RCC 7860 (cell line): ENCODE measurements around the gene CRYBB2.
"Not testable (repeated sequence)": the region's sequence is repeated elsewhere in the genome, so short reads cannot be mapped to it uniquely, and the experiment has no call there.

ENCODE experiments used
- DNase-seq: peaks from one replicate; pipeline ENCODE4 v3.0.0-alpha.2; 2015; ENCODE audit warnings: low spot score
- FAIRE-seq: peaks from 2 replicates; lab custom pipeline; 2012; peaks lifted over from hg19 to GRCh38; lab: Jason Lieb, UNC

The CRYBB2 gene

GRCh38 chr22:25232301-25232700, 12.9 kb downstream of the CRYBB2 start:
- no peak for FAIRE-seq
- no peak for DNase-seq

DNA sequence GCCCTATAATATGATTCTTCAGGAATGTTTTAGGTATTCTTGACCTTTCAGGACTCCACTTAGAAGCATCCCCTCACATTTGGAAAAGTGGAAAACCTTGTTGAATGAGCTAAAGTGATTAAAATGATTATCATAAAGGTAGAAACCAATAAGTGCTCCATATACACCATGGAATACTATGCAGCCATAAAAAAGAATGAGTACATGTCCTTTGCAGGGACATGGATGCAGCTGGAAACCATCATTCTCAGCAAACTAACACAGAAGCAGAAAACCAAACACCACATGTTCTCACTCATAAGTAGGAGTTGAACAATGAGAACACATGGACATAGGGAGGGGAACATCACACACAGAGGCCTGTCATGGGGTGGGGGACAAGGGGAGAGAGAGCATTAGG, 14.3 kb downstream of the CRYBB2 start:
- FAIRE-seq, DNase-seq: not testable (repeated sequence)

- FAIRE-seq, result no peak
Observed at GRCh38 chr22:25235547-25236290, 16.3 kb downstream of the CRYBB2 start.

DNA sequence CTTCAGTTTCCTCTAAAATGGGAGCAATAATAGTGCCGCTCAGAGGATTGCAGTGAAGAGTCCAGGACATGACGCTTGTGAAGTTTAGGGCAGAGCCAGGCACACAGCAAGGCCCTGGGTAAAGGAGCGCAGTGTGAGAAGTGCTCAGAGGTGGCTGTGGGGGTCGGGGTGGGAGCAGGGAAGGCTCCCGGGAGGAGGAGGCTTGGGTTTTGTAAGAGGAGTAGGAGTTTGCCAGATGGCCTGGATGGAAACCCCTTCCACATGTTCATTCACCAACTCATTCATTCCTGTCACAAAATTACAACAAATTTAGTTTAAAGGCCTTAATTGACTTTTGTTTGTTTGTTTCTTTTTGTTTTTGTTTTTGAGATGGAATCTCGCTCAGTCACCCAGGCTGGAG, 17.0 kb downstream of the CRYBB2 start:
- no peak for FAIRE-seq
- DNase-seq, result no peak

More at GRCh38 chr22:25235547-25236290, 16.3 kb downstream of the CRYBB2 start:
- DNase-seq, result peak; percentile 47

GRCh38 chr22:25237503-25237902, 18.1 kb downstream of the CRYBB2 start:
- FAIRE-seq, result no peak
- no peak for DNase-seq

- not testable (repeated sequence) for FAIRE-seq, DNase-seq
Observed at GRCh38 chr22:25238058-25238457, 18.6 kb downstream of the CRYBB2 start.

GRCh38 chr22:25255169-25255568, 35.7 kb downstream of the CRYBB2 start:
- FAIRE-seq, DNase-seq: not testable (repeated sequence)

DNA sequence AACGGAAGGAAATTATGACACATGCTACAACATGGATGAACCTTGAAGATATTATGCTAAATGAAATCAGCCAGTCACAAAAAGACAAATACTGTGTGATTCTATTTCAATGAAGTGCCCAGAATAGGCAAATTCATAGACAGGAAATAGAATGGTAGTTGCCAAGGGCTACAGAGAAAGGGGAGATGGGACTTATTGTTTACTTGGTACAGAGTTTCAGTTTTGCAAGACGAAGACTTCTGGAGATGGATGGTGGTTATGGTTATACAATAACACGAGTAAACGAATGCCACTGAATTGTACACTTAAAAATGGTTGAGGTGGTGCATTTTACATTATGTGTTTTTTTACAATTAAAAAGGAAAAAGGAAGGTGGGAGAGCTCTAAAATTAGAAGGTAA, 48.1 kb downstream of the CRYBB2 start:
- not testable (repeated sequence) for FAIRE-seq

GRCh38 chr22:25268902-25269301, 49.5 kb downstream of the CRYBB2 start:
- DNase-seq, FAIRE-seq: not testable (repeated sequence)

More for the DNA sequence above, 48.1 kb downstream of the CRYBB2 start:
- not testable (repeated sequence) for DNase-seq

- not testable (repeated sequence) for FAIRE-seq, DNase-seq
Observed at GRCh38 chr22:25270061-25270460, 50.6 kb downstream of the CRYBB2 start.

GRCh38 chr22:25273231-25273630, 53.8 kb downstream of the CRYBB2 start:
- not testable (repeated sequence) for FAIRE-seq, DNase-seq

DNA sequence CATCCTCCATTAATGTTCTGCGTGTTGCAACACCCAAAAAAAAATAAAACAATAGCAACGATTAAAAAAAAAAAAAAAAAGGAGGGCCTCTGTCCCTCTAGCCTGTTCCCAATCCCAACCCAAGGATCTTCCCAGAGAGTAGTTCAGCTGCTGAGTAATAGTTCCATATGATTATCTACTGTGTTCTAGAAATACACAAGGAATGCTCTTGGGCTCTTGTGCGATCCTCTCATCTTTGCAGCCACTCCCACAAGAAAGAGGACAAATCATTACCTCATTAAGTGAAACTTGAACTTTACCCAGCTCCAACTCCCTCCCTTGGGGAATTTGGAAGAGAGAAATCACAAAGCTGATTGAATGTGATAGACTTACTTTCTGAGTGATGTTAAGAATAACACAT, 54.5 kb downstream of the CRYBB2 start:
- not testable (repeated sequence) for DNase-seq, FAIRE-seq

DNA sequence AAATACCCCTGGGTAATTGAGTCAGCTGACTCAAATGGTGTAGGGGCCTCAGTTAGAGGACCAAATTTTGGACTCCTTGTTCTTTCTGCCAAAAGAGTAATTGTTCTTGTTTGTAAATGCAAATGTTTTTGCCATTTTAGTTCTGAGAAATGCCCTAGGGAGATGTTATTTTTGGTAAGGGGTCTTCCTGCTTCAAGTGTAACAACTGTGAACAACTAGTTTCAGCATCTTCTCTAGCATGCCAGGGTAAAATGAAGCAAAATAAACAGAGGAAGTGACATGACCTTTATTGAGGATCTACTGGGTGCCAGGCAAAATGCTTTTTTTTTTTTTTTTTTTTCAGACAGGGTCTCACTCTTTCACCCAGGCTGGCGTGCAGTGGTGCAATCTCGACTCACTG, 60.7 kb downstream of the CRYBB2 start:
- not testable (repeated sequence) for DNase-seq, FAIRE-seq
